SK-N-SH (cell line): ENCODE measurements around the gene ATL2. TPM values are rescaled to one million over a fixed set of nuclear protein-coding genes. Genes with fewer than 3 reads are reported as not detected.

ENCODE experiments used
- CTCF ChIA-PET: fragments of 300-600, 350-600 bp; formaldehyde crosslinking; extraction: SDS; loops from one replicate; lab custom pipeline; 2021; lab: Yijun Ruan, JAX
- POLR2A ChIA-PET: fragments of 350-600 bp; sonication (Branson Sonifier 250); formaldehyde crosslinking; extraction: SDS; loops from one replicate; lab custom pipeline; 2020; ENCODE audit warnings: antibody characterized with exemption, inconsistent platforms; lab: Yijun Ruan, JAX
- DNase-seq: peaks from one replicate; pipeline ENCODE4 v3.0.0; 2012
- H2AFZ ChIP-seq: fragments of 200-600 bp; sonication (generic); 2 replicates; pipeline ENCODE4 v1.8.1; 2016; ENCODE audit warnings: antibody characterized with exemption, mild to moderate bottlenecking, low read depth
- H3F3A ChIP-seq: fragments of 200-600 bp; sonication (generic); replicated peaks from 2 replicates; pipeline ENCODE3; 2016; ENCODE audit warnings: antibody characterized with exemption, mild to moderate bottlenecking; ENCODE audit not compliant: insufficient read depth
- H3K27ac ChIP-seq, 2 experiments: fragments of 200-500 bp in 1 of 2; fragments of 200-600 bp in 1 of 2; sonication (Bioruptor generic) in 1 of 2; sonication (generic), shearing (Covaris generic) in 1 of 2; 2 replicates each; pipeline versions ENCODE4 v1.5.1 to v1.6.1; 2014 to 2016; ENCODE audit warnings: low read depth in 2 of 2, inconsistent platforms in 1 of 2, low read length in 1 of 2, mild to moderate bottlenecking in 1 of 2, mixed read lengths in 1 of 2
- H3K27me3 ChIP-seq: fragments of 200-600 bp; sonication (generic), shearing (Covaris generic); 2 replicates; pipeline ENCODE4 v1.6.1; 2016; ENCODE audit warnings: mixed run types; ENCODE audit not compliant: insufficient read depth
- H3K36me3 ChIP-seq, 2 experiments: fragments of 200-500 bp in 1 of 2; fragments of 200-600 bp in 1 of 2; sonication (Bioruptor generic) in 1 of 2; sonication (generic) in 1 of 2; replicated peaks in 1 of 2; 2 replicates each; pipeline versions ENCODE3 to v1.5.1; 2014 to 2016; ENCODE audit warnings: low read length in 1 of 2, mild to moderate bottlenecking in 1 of 2; ENCODE audit not compliant: insufficient read depth in 2 of 2, control insufficient read depth in 1 of 2
- H3K4me1 ChIP-seq, 2 experiments: fragments of 200-500 bp in 1 of 2; fragments of 200-600 bp in 1 of 2; sonication (Bioruptor generic) in 1 of 2; sonication (generic), shearing (Covaris generic) in 1 of 2; 2 replicates each; pipeline versions ENCODE4 v1.5.1 to v1.6.1; 2014 to 2016; ENCODE audit warnings: low read depth in 1 of 2, low read length in 1 of 2, mixed run types in 1 of 2; ENCODE audit not compliant: insufficient read depth in 2 of 2, control insufficient read depth in 1 of 2
- H3K4me2 ChIP-seq: fragments of 200-600 bp; sonication (generic), shearing (Covaris generic); 2 replicates; pipeline ENCODE4 v1.6.1; 2017; ENCODE audit warnings: mixed run types
- H3K4me3 ChIP-seq, 2 experiments: fragments of 200-500 bp in 1 of 2; fragments of 200-600 bp in 1 of 2; sonication (Bioruptor generic) in 1 of 2; sonication (generic), shearing (Covaris generic) in 1 of 2; 2 replicates each; pipeline versions ENCODE4 v1.5.1 to v1.8.1; 2014 to 2016; ENCODE audit warnings: low read depth in 2 of 2, inconsistent platforms in 1 of 2, low read length in 1 of 2, mild to moderate bottlenecking in 1 of 2, mixed read lengths in 1 of 2, moderate library complexity in 1 of 2
- H3K79me2 ChIP-seq: fragments of 200-600 bp; sonication (generic); 2 replicates; pipeline ENCODE4 v1.8.1; 2017; ENCODE audit warnings: mild to moderate bottlenecking; ENCODE audit not compliant: insufficient read depth
- H3K9ac ChIP-seq: fragments of 200-600 bp; sonication (generic); 2 replicates; pipeline ENCODE4 v1.6.1; 2017; ENCODE audit warnings: mixed run types
- H3K9me2 ChIP-seq: fragments of 200-600 bp; sonication (generic); 2 replicates; pipeline ENCODE4 v1.6.1; 2017; ENCODE audit warnings: mixed run types
- H3K9me3 ChIP-seq: fragments of 200-600 bp; sonication (generic); 2 replicates; pipeline ENCODE4 v1.6.1; 2017; ENCODE audit warnings: mixed run types, mild to moderate bottlenecking, moderate library complexity
- H4K20me1 ChIP-seq: fragments of 200-600 bp; sonication (generic); 2 replicates; pipeline ENCODE4 v1.6.1; 2017; ENCODE audit warnings: mild to moderate bottlenecking, mixed run types; ENCODE audit not compliant: insufficient read depth
- CHD2 ChIP-seq: fragments of 150-350 bp; IDR thresholded peaks from 2 replicates; pipeline ENCODE4 v1.6.1; 2018; ENCODE audit warnings: low read length; ENCODE audit not compliant: partially characterized antibody
- EZH2phosphoT487 ChIP-seq: fragments of 200-600 bp; sonication (generic); IDR thresholded peaks from 2 replicates; pipeline ENCODE4 v1.6.1; 2017; ENCODE audit warnings: low read depth, mixed run types, mild to moderate bottlenecking, antibody characterized with exemption, moderate library complexity, borderline replicate concordance
- FOSL2 ChIP-seq: IDR thresholded peaks from 2 replicates; pipeline ENCODE4 v1.4.0; 2012; ENCODE audit warnings: low read depth, mild to moderate bottlenecking, moderate library complexity, borderline replicate concordance
- FOXM1 ChIP-seq: IDR thresholded peaks from 2 replicates; pipeline ENCODE4 v1.4.0; 2012; ENCODE audit warnings: low read depth, mild to moderate bottlenecking
- GABPA ChIP-seq: IDR thresholded peaks from 2 replicates; pipeline ENCODE4 v1.4.0; 2012; ENCODE audit warnings: low read depth, mild to moderate bottlenecking
- GATA2 ChIP-seq: sonication (generic); formaldehyde crosslinking; IDR thresholded peaks from 2 replicates; pipeline ENCODE4 v1.5.0; 2020; ENCODE audit warnings: mild to moderate bottlenecking, missing genetic modification reagents
- MEF2A ChIP-seq: IDR thresholded peaks from 2 replicates; pipeline ENCODE4 v1.4.0; 2012; ENCODE audit warnings: low read depth, borderline replicate concordance
- MXI1 ChIP-seq: IDR thresholded peaks from 2 replicates; pipeline ENCODE4 v1.6.1; 2012; ENCODE audit warnings: mild to moderate bottlenecking, low read depth, low read length, improper control_type of control experiment
- RAD21 ChIP-seq: IDR thresholded peaks from 2 replicates; pipeline ENCODE4 v1.6.1; 2012; ENCODE audit warnings: mild to moderate bottlenecking, low read length
- RCOR1 ChIP-seq: fragments of 150-350 bp; IDR thresholded peaks from 2 replicates; pipeline ENCODE4 v1.6.1; 2017; ENCODE audit warnings: antibody characterized with exemption, low read length
- RXRA ChIP-seq: IDR thresholded peaks from 2 replicates; pipeline ENCODE4 v1.4.0; 2012; ENCODE audit warnings: low read depth, mild to moderate bottlenecking, borderline replicate concordance
- SIN3A ChIP-seq: IDR thresholded peaks from 2 replicates; pipeline ENCODE4 v1.6.1; 2012; ENCODE audit warnings: low read depth, mild to moderate bottlenecking, low read length, moderate library complexity, borderline replicate concordance
- YY1 ChIP-seq: IDR thresholded peaks from 2 replicates; pipeline ENCODE4 v1.4.0; 2012; ENCODE audit warnings: low read depth, mild to moderate bottlenecking
- WGBS: methylation state at CpG from one replicate; pipeline ENCODE4 v1.1.6; 2017; ENCODE audit warnings: low lambda C conversion rate; 5-methylcytosine and 5-hydroxymethylcytosine counted together
- polyA plus RNA-seq, 3 experiments: library from polyadenylated mRNA; depleted of rRNA; stranded (reverse); fragments of >200 nt; gene quantifications; 2 replicates each; pipeline ENCODE4 v1.2.3, GENCODE V29; 2012
- TF ChIP-seq, protein P1 (sequence below): IDR thresholded peaks from 2 replicates; pipeline ENCODE4; 2012
- TF ChIP-seq, protein P2 (sequence below): IDR thresholded peaks from 2 replicates; pipeline ENCODE4 v1.4.0; 2012; ENCODE audit warnings: low read depth, borderline replicate concordance
- TF ChIP-seq, protein P3 (sequence below): IDR thresholded peaks from 2 replicates; pipeline ENCODE4 v1.4.0; 2012; ENCODE audit warnings: low read depth, borderline replicate concordance
- TF ChIP-seq, protein P4 (sequence below): IDR thresholded peaks from 2 replicates; pipeline ENCODE4 v1.4.0; 2012; ENCODE audit warnings: low read depth
- TF ChIP-seq, protein P5 (sequence below): IDR thresholded peaks from 2 replicates; pipeline ENCODE4 v1.6.1; 2012; ENCODE audit warnings: mild to moderate bottlenecking, low read depth, low read length, moderate library complexity

The ATL2 gene
- polyA plus RNA-seq, 1 of the 3 experiments (the other 2 are of a cell fraction): 55.8 TPM

DNA sequence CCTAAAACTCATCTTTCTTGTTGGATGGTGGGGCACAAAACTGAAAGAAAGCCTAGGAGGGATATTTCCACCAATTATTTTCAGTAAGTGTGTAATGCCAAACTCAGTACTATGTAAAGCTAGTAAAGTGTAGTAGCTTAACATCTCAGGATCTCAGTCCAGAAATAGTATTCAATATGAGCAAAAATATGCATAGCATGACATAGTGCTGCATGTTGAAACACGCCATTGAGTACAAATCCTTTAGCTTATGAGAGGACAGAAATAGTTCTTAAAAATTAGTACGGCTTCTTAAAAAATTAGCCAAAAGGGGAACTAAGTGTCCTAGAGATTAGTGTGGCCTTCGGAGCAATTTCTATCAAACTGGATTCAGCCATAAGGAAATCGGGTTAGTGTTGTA is 21.7 kb upstream of the ATL2 start:
- DNase-seq: no peak
- ChIA-PET POLR2A (no interaction called here), CTCF (interaction anchor here (1.5 to 1.9 kb wide), 2 partner anchors 22 to 109 kb away, joined by 3 to 4 read pairs; no protein-coding TSS in a partner anchor)
- Histone ChIP-seq H3K27me3 (no peaks in the 10 kb centered on the region), H3F3A (peaks cover 10% of the 10 kb centered on the region), H3K4me3 (no peak overlapping the region), H3K9ac (no peak overlapping the region), H3K4me1 (peaks cover 2 to 14% of the 10 kb centered on the region in 2 experiments; a peak in 2 of 4 replicates), H4K20me1 (no peaks in the 10 kb centered on the region), H3K9me2 (no peaks in the 10 kb centered on the region), H3K27ac (no peak overlapping the region), H3K36me3 (no peaks in the 10 kb centered on the region), H3K79me2 (no peaks in the 10 kb centered on the region), H3K4me2 (no peak overlapping the region), H3K9me3 (0 out of 2 replicates have a peak, but pooled peaks cover 3% of the 10 kb centered on the region), H2AFZ (no peak overlapping the region)
- WGBS: 74% methylated on average over 4 of the region's 4 CpGs
- TF ChIP-seq YY1 (no peak), GATA2 (CRISPR knock-in tag) (no peak)
- TF ChIP-seq, protein P1, sequence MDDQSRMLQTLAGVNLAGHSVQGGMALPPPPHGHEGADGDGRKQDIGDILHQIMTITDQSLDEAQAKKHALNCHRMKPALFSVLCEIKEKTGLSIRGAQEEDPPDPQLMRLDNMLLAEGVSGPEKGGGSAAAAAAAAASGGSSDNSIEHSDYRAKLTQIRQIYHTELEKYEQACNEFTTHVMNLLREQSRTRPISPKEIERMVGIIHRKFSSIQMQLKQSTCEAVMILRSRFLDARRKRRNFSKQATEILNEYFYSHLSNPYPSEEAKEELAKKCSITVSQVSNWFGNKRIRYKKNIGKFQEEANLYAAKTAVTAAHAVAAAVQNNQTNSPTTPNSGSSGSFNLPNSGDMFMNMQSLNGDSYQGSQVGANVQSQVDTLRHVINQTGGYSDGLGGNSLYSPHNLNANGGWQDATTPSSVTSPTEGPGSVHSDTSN: no peak
- TF ChIP-seq, protein P2, sequence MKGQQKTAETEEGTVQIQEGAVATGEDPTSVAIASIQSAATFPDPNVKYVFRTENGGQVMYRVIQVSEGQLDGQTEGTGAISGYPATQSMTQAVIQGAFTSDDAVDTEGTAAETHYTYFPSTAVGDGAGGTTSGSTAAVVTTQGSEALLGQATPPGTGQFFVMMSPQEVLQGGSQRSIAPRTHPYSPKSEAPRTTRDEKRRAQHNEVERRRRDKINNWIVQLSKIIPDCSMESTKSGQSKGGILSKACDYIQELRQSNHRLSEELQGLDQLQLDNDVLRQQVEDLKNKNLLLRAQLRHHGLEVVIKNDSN: no peak
- TF ChIP-seq, protein P3, sequence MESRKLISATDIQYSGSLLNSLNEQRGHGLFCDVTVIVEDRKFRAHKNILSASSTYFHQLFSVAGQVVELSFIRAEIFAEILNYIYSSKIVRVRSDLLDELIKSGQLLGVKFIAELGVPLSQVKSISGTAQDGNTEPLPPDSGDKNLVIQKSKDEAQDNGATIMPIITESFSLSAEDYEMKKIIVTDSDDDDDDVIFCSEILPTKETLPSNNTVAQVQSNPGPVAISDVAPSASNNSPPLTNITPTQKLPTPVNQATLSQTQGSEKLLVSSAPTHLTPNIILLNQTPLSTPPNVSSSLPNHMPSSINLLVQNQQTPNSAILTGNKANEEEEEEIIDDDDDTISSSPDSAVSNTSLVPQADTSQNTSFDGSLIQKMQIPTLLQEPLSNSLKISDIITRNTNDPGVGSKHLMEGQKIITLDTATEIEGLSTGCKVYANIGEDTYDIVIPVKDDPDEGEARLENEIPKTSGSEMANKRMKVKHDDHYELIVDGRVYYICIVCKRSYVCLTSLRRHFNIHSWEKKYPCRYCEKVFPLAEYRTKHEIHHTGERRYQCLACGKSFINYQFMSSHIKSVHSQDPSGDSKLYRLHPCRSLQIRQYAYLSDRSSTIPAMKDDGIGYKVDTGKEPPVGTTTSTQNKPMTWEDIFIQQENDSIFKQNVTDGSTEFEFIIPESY: no peak

DNA sequence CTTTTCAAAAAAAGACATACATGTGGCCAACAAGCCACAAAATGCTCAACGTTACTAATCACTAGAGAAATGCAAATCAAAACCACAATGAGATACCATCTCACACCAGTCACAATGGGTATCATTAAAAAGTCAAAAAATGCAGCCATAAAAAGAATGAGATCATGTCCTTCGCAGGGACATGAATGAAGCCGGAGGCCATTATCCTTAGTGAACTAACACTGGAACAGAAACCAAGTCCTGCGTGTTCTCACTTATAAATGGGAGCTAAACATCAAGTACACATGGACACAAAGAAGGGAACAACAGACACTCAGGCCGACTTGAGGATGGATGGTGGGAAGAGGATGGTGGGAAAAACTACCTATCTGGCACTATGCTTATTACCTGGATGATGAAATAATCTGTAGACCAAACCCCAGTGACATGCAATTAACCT is 17.8 kb upstream of the ATL2 start:
- Histone ChIP-seq H3F3A (peaks cover 10% of the 10 kb centered on the region), H3K27ac (peak overlapping the region in 1 of 2 experiments; percentile 65; a peak in 2 of 4 replicates), H3K27me3 (no peaks in the 10 kb centered on the region), H3K4me1 (peaks cover 2 to 14% of the 10 kb centered on the region in 2 experiments; a peak in 2 of 4 replicates), H3K9ac (no peak overlapping the region), H3K4me3 (no peak overlapping the region), H3K9me2 (no peaks in the 10 kb centered on the region), H3K4me2 (peak overlapping the region; percentile 40), H3K9me3 (no peaks in the 10 kb centered on the region), H2AFZ (peak overlapping the region; percentile 61; the same call in 1 of the 2 replicates), H3K36me3 (no peaks in the 10 kb centered on the region), H4K20me1 (no peaks in the 10 kb centered on the region), H3K79me2 (no peaks in the 10 kb centered on the region)
- POLR2A ChIA-PET: no interaction called here
- CTCF ChIA-PET: no interaction called here
- no peak for DNase-seq
- WGBS: 36% methylated on average over 5 of the region's 5 CpGs
- TF ChIP-seq, protein P4, sequence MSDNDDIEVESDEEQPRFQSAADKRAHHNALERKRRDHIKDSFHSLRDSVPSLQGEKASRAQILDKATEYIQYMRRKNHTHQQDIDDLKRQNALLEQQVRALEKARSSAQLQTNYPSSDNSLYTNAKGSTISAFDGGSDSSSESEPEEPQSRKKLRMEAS: peak; percentile 56; the same call in 1 of the 2 replicates
- TF ChIP-seq GABPA: no peak
- no peak for TF ChIP-seq MEF2A
- peak; percentile 92 for TF ChIP-seq FOXM1
- TF ChIP-seq EZH2phosphoT487: no peak
- no peak for TF ChIP-seq SIN3A
- no peak for TF ChIP-seq MXI1
- peak; percentile 78 for TF ChIP-seq FOSL2
- TF ChIP-seq, protein P2: no peak
- no peak for TF ChIP-seq RAD21
- TF ChIP-seq, protein P5, sequence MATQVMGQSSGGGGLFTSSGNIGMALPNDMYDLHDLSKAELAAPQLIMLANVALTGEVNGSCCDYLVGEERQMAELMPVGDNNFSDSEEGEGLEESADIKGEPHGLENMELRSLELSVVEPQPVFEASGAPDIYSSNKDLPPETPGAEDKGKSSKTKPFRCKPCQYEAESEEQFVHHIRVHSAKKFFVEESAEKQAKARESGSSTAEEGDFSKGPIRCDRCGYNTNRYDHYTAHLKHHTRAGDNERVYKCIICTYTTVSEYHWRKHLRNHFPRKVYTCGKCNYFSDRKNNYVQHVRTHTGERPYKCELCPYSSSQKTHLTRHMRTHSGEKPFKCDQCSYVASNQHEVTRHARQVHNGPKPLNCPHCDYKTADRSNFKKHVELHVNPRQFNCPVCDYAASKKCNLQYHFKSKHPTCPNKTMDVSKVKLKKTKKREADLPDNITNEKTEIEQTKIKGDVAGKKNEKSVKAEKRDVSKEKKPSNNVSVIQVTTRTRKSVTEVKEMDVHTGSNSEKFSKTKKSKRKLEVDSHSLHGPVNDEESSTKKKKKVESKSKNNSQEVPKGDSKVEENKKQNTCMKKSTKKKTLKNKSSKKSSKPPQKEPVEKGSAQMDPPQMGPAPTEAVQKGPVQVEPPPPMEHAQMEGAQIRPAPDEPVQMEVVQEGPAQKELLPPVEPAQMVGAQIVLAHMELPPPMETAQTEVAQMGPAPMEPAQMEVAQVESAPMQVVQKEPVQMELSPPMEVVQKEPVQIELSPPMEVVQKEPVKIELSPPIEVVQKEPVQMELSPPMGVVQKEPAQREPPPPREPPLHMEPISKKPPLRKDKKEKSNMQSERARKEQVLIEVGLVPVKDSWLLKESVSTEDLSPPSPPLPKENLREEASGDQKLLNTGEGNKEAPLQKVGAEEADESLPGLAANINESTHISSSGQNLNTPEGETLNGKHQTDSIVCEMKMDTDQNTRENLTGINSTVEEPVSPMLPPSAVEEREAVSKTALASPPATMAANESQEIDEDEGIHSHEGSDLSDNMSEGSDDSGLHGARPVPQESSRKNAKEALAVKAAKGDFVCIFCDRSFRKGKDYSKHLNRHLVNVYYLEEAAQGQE: no peak
- TF ChIP-seq GATA2 (CRISPR knock-in tag): no peak
- no peak for TF ChIP-seq RCOR1
- TF ChIP-seq CHD2: no peak
- TF ChIP-seq RXRA: peak; percentile 34; the same call in 1 of the 2 replicates
